Sigmoid colon (tissue), 4 donors: ENCODE measurements around the gene LRRC34.

ENCODE experiments used
- CTCF ChIP-seq, 4 experiments: fragments of 450-650 bp in 3 of 4; fragments of 200-600 bp in 1 of 4; IDR thresholded peaks; one replicate each; pipeline ENCODE4 v1.5.1; 2016 to 2019; ENCODE audit warnings: antibody characterized with exemption in 4 of 4, mild to moderate bottlenecking in 3 of 4, moderate library complexity in 2 of 4
- POLR2A ChIP-seq, 2 donors: fragments of 450-650 bp; IDR thresholded peaks; one replicate each; pipeline ENCODE4 v1.6.1; 2016; ENCODE audit warnings: antibody characterized with exemption in 2 of 2, mild to moderate bottlenecking in 2 of 2, moderate library complexity in 2 of 2
- POLR2AphosphoS5 ChIP-seq, 4 donors: sonication (generic); formaldehyde crosslinking; IDR thresholded peaks; one replicate each; pipeline ENCODE4 v1.6.1; 2017; ENCODE audit warnings: antibody characterized with exemption in 4 of 4

GRCh38 chr3:169857811-169858210 lies 45.1 kb upstream of the LRRC34 start:
- TF ChIP-seq CTCF (IDR thresholded peaks at IDR 0.05) (no peak), POLR2AphosphoS5 (IDR thresholded peaks at IDR 0.05) (no peak), POLR2A (IDR thresholded peaks at IDR 0.05) (no peak)
